Erythroblast (primary cell): ENCODE results near the gene FASN.
A peak's percentile ranks its signal among the peaks of the same experiment; 100 is the strongest.

Experiments used
- GATA1 ChIP-seq: IDR thresholded peaks from 2 replicates; pipeline ENCODE4 v1.6.1; 2011; ENCODE audit warnings: low read depth, mild to moderate bottlenecking, control low read depth, low read length, moderate library complexity
- POLR2A ChIP-seq: IDR thresholded peaks from 2 replicates; pipeline ENCODE4 v1.6.1; 2011; ENCODE audit warnings: mild to moderate bottlenecking, low read length

GRCh38 chr17:82105882-82106687 lies 8.0 kb upstream of the FASN start:
- TF ChIP-seq POLR2A (peak; percentile 69), GATA1 (no peak)
